NCI-H1436 (cell line): Measurements from ENCODE around the gene FAM181A.

ENCODE experiments used
- DNase-seq: peaks from one replicate; lab custom pipeline; 2025; lab: John Stamatoyannopoulos, UW

Gene FAM181A

GRCh38 chr14:93950948-93951634 is 23.9 kb downstream of the FAM181A start:
- no peak for DNase-seq

- DNase-seq = no peak
These were observed 24.7 kb downstream of the FAM181A start for GRCh38 chr14:93951635-93952540.

GRCh38 chr14:93952829-93953228 is 25.7 kb downstream of the FAM181A start:
- no peak for DNase-seq

GRCh38 chr14:93953263-93953662 is 26.1 kb downstream of the FAM181A start:
- no peak for DNase-seq

- no peak for DNase-seq
These were observed 26.8 kb downstream of the FAM181A start for GRCh38 chr14:93953739-93954515.

- no peak for DNase-seq
These were observed 27.3 kb downstream of the FAM181A start for GRCh38 chr14:93954516-93954830.

GRCh38 chr14:93954900-93955849 is 28.0 kb downstream of the FAM181A start:
- DNase-seq = no peak

GRCh38 chr14:93955850-93956481 is 28.8 kb downstream of the FAM181A start:
- no peak for DNase-seq

- no peak for DNase-seq
These were observed 29.6 kb downstream of the FAM181A start for GRCh38 chr14:93956514-93957332.

- DNase-seq = no peak
These were observed 30.2 kb downstream of the FAM181A start for GRCh38 chr14:93957333-93957710.

GRCh38 chr14:93957751-93958566 is 30.8 kb downstream of the FAM181A start:
- no peak for DNase-seq

- DNase-seq = no peak
These were observed 31.6 kb downstream of the FAM181A start for GRCh38 chr14:93958567-93959238.

GRCh38 chr14:93959239-93960107 is 32.3 kb downstream of the FAM181A start:
- DNase-seq = no peak

- no peak for DNase-seq
These were observed 32.9 kb downstream of the FAM181A start for GRCh38 chr14:93960108-93960475.

GRCh38 chr14:93960774-93961438 is 33.8 kb downstream of the FAM181A start:
- DNase-seq = no peak

- no peak for DNase-seq
These were observed 34.5 kb downstream of the FAM181A start for GRCh38 chr14:93961620-93962019.
